ENCODE data around the gene APBB1. TPM values are rescaled to one million over a fixed set of nuclear protein-coding genes. Genes with fewer than 3 reads are reported as not detected.

APBB1 gene
- total and polyA plus RNA-seq, 4 donors: 25.8 to 121 (median 56.5) TPM

DNA sequence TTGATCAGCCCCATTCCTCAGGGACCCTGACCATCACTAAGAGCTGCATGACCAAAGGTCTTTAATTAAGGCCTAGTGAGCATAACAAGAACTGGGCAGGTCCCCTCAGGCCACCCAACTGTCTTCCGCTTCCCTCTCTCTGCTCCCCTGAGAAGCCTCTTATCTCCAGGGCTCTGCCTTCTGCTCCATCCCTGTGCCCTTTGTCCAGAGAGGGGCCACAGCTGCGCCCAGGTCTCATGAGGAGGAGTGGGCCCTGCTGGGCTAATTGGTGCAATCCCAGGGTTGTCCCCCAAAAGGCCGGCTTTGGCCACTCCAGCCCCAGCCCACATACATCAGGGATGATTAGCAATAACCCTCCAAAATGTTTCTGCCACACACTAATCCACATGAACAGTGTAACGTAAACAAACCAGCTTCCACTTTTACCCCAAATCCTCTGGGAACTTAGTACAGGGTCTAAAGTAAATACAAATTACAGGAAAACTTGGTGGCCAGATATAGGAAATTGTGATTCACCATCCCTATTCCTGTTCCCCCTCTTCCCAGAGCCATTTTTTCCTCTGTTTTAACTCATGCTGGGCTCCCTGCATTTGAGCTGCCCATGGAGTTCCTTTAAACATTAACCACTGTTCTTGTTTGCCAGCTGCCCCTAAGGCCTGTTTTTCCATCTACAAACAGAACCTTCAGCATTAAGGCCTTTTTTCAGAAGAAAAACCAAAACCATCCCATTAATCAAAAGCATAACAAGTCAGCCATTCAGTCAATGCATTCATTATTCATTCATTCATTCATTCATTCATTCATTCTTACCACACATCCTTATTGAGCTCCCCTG lies 64.0 kb downstream of the APBB1 start:
- DNase-seq (no peak), ATAC-seq (ENCODE audit: low FRiP score) (no peak)
- Histone ChIP-seq H3K27ac (ENCODE audit: low read depth in 1 of 2, low read length in 2 of 2) (no peak overlapping the region), H3K27me3 (ENCODE audit: control insufficient read depth in 1 of 2, insufficient read depth in 2 of 2, low read length in 1 of 2) (no peaks in the 10 kb centered on the region), H3K4me1 (ENCODE audit: control insufficient read depth in 1 of 2, insufficient read depth in 2 of 2, low read length in 2 of 2) (peaks cover 0 to under 1% of the 10 kb centered on the region in 2 donors), H3K4me3 (ENCODE audit: low read length in 2 of 2) (no peak overlapping the region), H3K36me3 (ENCODE audit: control insufficient read depth in 1 of 2, insufficient read depth in 2 of 2, low read length in 1 of 2) (no peaks in the 10 kb centered on the region), H3K9me3 (ENCODE audit: control insufficient read depth, low read length) (no peaks in the 10 kb centered on the region)
- 77 to 85% methylated on average over 4 of the region's 4 CpGs for WGBS, 2 donors
- intact Hi-C loops (cut with DNase I): loop anchor here (2.0 to 10.0 kb wide), 4 partner anchors 38 to 330 kb away; no protein-coding TSS in a partner anchor

DNA sequence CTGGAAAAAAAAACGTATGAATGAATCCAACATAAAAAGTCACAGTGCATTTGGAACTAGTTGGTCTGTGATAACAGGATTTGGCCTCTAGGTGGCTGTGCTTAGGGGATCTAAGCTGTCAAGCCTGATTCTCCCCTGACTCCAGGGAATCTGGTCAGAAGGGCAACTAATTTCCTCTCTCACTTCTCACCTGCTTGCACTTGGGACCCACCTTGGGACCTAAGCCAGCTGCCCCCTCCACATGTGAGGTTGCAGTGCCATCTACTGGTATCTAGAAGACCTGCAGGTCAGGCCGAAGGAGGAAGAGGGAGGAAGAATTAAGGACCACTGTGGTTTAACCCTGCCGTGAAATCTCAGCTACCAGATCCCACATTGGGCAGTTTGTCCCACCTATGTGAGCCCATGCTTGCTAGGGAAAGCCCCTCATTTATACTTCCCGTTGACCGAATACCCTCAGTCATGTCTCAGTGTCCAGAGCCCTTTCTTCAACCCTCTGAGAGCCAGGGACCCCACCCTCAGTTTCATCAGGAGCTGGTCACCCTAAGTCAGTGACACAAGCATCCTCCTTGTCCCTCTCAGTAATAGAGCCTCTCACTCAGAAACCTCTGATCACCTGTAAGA lies 65.4 kb downstream of the APBB1 start:
- ATAC-seq (ENCODE audit: low FRiP score): peak; percentile 81
- WGBS, 2 donors: 7 to 14% methylated on average over 5 of the region's 5 CpGs
- intact Hi-C loops (cut with DNase I): loop anchor here (1.0 to 10.0 kb wide), 5 partner anchors 36 to 329 kb away; no protein-coding TSS in a partner anchor
- H3K27ac ChIP-seq (ENCODE audit: low read depth in 1 of 2, low read length in 2 of 2): no peak overlapping the region
- no peak for DNase-seq
- no peaks in the 10 kb centered on the region for H3K9me3 ChIP-seq (ENCODE audit: control insufficient read depth, low read length)
- no peak overlapping the region for H3K4me3 ChIP-seq (ENCODE audit: low read length in 2 of 2)
- no peaks in the 10 kb centered on the region for H3K27me3 ChIP-seq (ENCODE audit: control insufficient read depth in 1 of 2, insufficient read depth in 2 of 2, low read length in 1 of 2)
- H3K36me3 ChIP-seq (ENCODE audit: control insufficient read depth in 1 of 2, insufficient read depth in 2 of 2, low read length in 1 of 2): no peaks in the 10 kb centered on the region
- no peaks in the 10 kb centered on the region for H3K4me1 ChIP-seq (ENCODE audit: control insufficient read depth in 1 of 2, insufficient read depth in 2 of 2, low read length in 2 of 2)

DNA sequence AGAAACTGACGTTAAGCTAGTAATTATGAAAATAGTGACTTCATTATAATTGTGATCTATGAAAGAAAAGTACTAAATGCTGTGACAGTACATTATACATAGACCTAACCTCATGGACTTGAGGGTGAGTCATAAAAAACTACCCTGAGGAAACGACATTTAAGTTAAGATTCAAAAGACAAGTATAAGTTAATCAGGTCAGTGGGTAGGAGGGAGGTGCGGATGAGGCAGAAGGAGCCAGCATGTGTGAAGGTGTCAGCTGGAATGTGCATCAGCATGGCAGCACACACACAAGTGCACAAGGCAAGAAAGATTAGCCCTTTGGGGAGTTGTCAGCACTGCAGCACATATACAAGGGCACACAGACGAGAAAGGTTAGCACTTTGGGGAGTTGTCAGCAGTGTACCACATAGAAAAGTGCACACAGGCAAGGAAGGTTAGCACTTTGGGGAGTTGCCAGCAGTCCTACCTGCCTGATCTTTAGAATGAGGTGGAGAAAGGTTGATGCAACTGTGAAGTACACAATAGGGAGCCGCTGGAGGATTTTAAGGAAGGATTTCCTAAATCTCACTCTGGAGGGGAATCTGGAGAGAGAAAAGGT lies 67.0 kb downstream of the APBB1 start:
- no peaks in the 10 kb centered on the region for H3K9me3 ChIP-seq (ENCODE audit: control insufficient read depth, low read length)
- H3K36me3 ChIP-seq (ENCODE audit: control insufficient read depth in 1 of 2, insufficient read depth in 2 of 2, low read length in 1 of 2): no peaks in the 10 kb centered on the region
- intact Hi-C loops (cut with DNase I): loop anchor here (2.0 to 10.0 kb wide), 4 partner anchors 35 to 327 kb away; no protein-coding TSS in a partner anchor
- WGBS, 2 donors: 87% methylated on average over 5 of the region's 5 CpGs
- no peak overlapping the region for H3K4me3 ChIP-seq (ENCODE audit: low read length in 2 of 2)
- ATAC-seq (ENCODE audit: low FRiP score) (no peak), DNase-seq (no peak)
- H3K27me3 ChIP-seq (ENCODE audit: control insufficient read depth in 1 of 2, insufficient read depth in 2 of 2, low read length in 1 of 2): no peaks in the 10 kb centered on the region
- no peak overlapping the region for H3K27ac ChIP-seq (ENCODE audit: low read depth in 1 of 2, low read length in 2 of 2)
- no peaks in the 10 kb centered on the region for H3K4me1 ChIP-seq (ENCODE audit: control insufficient read depth in 1 of 2, insufficient read depth in 2 of 2, low read length in 2 of 2)

DNA sequence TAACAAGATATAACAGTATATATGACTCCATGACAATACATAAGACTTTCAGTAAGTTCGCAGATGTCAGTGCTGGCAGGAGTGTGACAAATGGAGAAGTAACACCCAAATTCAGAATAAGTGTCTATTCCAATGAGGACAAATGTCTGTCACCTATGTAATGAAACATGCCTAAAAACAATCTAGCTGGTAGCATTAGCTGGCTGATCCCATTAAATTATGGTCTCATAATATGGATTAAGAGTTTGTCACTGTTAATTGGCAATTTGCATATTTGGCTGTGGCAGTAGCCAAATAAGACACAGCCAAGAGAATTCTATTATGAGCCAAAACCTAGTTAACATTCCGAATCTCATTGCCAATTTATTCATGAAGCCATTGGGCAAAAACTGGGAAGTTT lies 68.4 kb downstream of the APBB1 start:
- no peak for ATAC-seq (ENCODE audit: low FRiP score)
- no peak overlapping the region for H3K27ac ChIP-seq (ENCODE audit: low read depth in 1 of 2, low read length in 2 of 2)

DNA sequence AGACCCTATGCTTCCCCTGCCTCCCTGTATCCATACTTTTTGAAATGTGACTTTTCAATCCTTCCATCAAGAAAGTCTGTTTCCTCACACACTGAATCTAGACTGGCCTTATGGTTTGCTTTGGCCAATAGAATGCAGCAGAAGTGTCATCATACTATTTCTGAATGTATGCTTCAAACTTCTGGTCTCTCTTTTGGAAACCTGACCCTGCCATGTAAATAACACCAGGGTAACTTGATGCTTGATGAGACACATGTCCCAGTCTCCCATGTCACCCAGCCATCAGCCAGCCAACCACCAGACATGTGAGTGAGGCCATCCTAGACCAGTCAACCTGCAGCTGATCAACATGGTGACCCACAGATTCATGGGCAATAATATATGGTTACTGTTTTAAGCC lies 68.9 kb downstream of the APBB1 start:
- no peak for ATAC-seq (ENCODE audit: low FRiP score)
- H3K36me3 ChIP-seq (ENCODE audit: control insufficient read depth in 1 of 2, insufficient read depth in 2 of 2, low read length in 1 of 2): no peaks in the 10 kb centered on the region
- no peak overlapping the region for H3K27ac ChIP-seq (ENCODE audit: low read depth in 1 of 2, low read length in 2 of 2)
- H3K4me1 ChIP-seq (ENCODE audit: control insufficient read depth in 1 of 2, insufficient read depth in 2 of 2, low read length in 2 of 2): no peaks in the 10 kb centered on the region
- no peak overlapping the region for H3K4me3 ChIP-seq (ENCODE audit: low read length in 2 of 2)
- H3K9me3 ChIP-seq (ENCODE audit: control insufficient read depth, low read length): no peaks in the 10 kb centered on the region
- DNase-seq: no peak
- intact Hi-C loops (cut with DNase I): loop anchor here (5.0 to 10.0 kb wide), 3 partner anchors 33 to 325 kb away; no protein-coding TSS in a partner anchor
- H3K27me3 ChIP-seq (ENCODE audit: control insufficient read depth in 1 of 2, insufficient read depth in 2 of 2, low read length in 1 of 2): no peaks in the 10 kb centered on the region

More for the DNA sequence above, 68.4 kb downstream of the APBB1 start:
- H3K4me3 ChIP-seq (ENCODE audit: low read length in 2 of 2): no peak overlapping the region
- no peaks in the 10 kb centered on the region for H3K4me1 ChIP-seq (ENCODE audit: control insufficient read depth in 1 of 2, insufficient read depth in 2 of 2, low read length in 2 of 2)
- no peaks in the 10 kb centered on the region for H3K27me3 ChIP-seq (ENCODE audit: control insufficient read depth in 1 of 2, insufficient read depth in 2 of 2, low read length in 1 of 2)
- intact Hi-C loops (cut with DNase I): loop anchor here (5.0 to 10.0 kb wide), 3 partner anchors 33 to 326 kb away; no protein-coding TSS in a partner anchor
- no peaks in the 10 kb centered on the region for H3K9me3 ChIP-seq (ENCODE audit: control insufficient read depth, low read length)
- H3K36me3 ChIP-seq (ENCODE audit: control insufficient read depth in 1 of 2, insufficient read depth in 2 of 2, low read length in 1 of 2): no peaks in the 10 kb centered on the region
- no peak for DNase-seq
- whole genome bisulfite sequencing, 2 donors: 74% methylated on average over 2 of the region's 2 CpGs

DNA sequence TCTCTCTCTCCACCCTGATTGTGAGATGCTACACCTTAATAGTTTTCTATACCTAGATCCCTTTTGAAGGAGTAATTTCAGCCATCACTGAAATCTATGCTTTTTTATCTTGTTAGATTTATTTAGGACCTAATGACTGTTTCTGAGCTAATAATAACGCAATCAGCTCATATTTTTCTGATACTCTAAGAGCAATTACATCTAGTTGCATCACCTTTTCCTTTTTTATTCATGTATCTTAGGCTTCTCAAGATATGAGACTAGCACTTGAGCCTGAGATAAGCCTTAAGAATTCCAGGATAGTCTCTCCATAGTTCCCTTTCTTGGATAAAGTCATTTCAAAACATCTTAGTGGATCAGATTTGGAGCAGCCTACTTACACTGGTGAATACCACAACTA lies 73.5 kb downstream of the APBB1 start:
- 93% methylated on average over 1 of the region's 1 CpG for WGBS, 2 donors
- no peaks in the 10 kb centered on the region for H3K27me3 ChIP-seq (ENCODE audit: control insufficient read depth in 1 of 2, insufficient read depth in 2 of 2, low read length in 1 of 2)
- no peaks in the 10 kb centered on the region for H3K9me3 ChIP-seq (ENCODE audit: control insufficient read depth, low read length)
- intact Hi-C loops (cut with DNase I): no loop called here
- no peak overlapping the region for H3K4me3 ChIP-seq (ENCODE audit: low read length in 2 of 2)
- no peaks in the 10 kb centered on the region for H3K4me1 ChIP-seq (ENCODE audit: control insufficient read depth in 1 of 2, insufficient read depth in 2 of 2, low read length in 2 of 2)
- DNase-seq (no peak), ATAC-seq (ENCODE audit: low FRiP score) (no peak)
- H3K27ac ChIP-seq (ENCODE audit: low read depth in 1 of 2, low read length in 2 of 2): no peak overlapping the region
- no peaks in the 10 kb centered on the region for H3K36me3 ChIP-seq (ENCODE audit: control insufficient read depth in 1 of 2, insufficient read depth in 2 of 2, low read length in 1 of 2)

Other genes with a start within 250 kb of the APBB1 start
- not detected for gene OR52B2, start 248.8 kb downstream of the APBB1 start, total RNA-seq
- gene OR52B2, start 248.8 kb downstream of the APBB1 start, polyA plus RNA-seq: not detected
- gene OR52W1, start 219.9 kb downstream of the APBB1 start, total RNA-seq: not detected
- not detected for gene OR52W1, start 219.9 kb downstream of the APBB1 start, polyA plus RNA-seq
- gene C11orf42, start 213.5 kb downstream of the APBB1 start, total RNA-seq: not detected
- not detected for gene C11orf42, start 213.5 kb downstream of the APBB1 start, polyA plus RNA-seq
- 10 to 100 TPM; 27.1 to 38.7 TPM for gene FHIP1B, start 184.5 kb downstream of the APBB1 start, total RNA-seq
- gene FHIP1B, start 184.5 kb downstream of the APBB1 start, polyA plus RNA-seq: 10 to 100 TPM in 1 of 2 donors, 1 to 10 TPM in 1; 9.0 to 82.1 TPM
- gene CNGA4, start 180.0 kb downstream of the APBB1 start, total RNA-seq: under 1 TPM in 1 of 2 donors, not detected in 1; 0.33 TPM
- gene CNGA4, start 180.0 kb downstream of the APBB1 start, polyA plus RNA-seq: under 1 TPM; 0.38 TPM
- not detected for gene CCKBR, start 159.3 kb downstream of the APBB1 start, total RNA-seq
- not detected for gene CCKBR, start 159.3 kb downstream of the APBB1 start, polyA plus RNA-seq
- 100 to 1,000 TPM; 167 to 176 TPM for gene CAVIN3, start 98.6 kb downstream of the APBB1 start, total RNA-seq
- 100 to 1,000 TPM; 102 to 309 TPM for gene CAVIN3, start 98.6 kb downstream of the APBB1 start, polyA plus RNA-seq
- 10 to 100 TPM; 29.2 to 40.4 TPM for gene SMPD1, start 28.6 kb downstream of the APBB1 start, total RNA-seq
- gene SMPD1, start 28.6 kb downstream of the APBB1 start, polyA plus RNA-seq: 10 to 100 TPM; 10.0 to 45.5 TPM
- gene HPX, start 21.9 kb upstream of the APBB1 start, total RNA-seq: 1 to 10 TPM; 3.0 to 6.0 TPM
- 1 to 10 TPM in 1 of 2 donors, under 1 TPM in 1; 0.50 to 1.1 TPM for gene HPX, start 21.9 kb upstream of the APBB1 start, polyA plus RNA-seq
- gene TRIM3, start 54.8 kb upstream of the APBB1 start, total RNA-seq: 10 to 100 TPM; 28.6 to 35.5 TPM
- 10 to 100 TPM; 23.5 to 44.9 TPM for gene TRIM3, start 54.8 kb upstream of the APBB1 start, polyA plus RNA-seq
- 10 to 100 TPM; 40.8 to 46.0 TPM for gene ARFIP2, start 62.2 kb upstream of the APBB1 start, total RNA-seq
- gene ARFIP2, start 62.2 kb upstream of the APBB1 start, polyA plus RNA-seq: 10 to 100 TPM; 14.9 to 56.1 TPM
- gene TIMM10B, start 62.4 kb upstream of the APBB1 start, total RNA-seq: 10 to 100 TPM; 31.1 to 37.3 TPM
- 10 to 100 TPM; 21.0 to 39.1 TPM for gene TIMM10B, start 62.4 kb upstream of the APBB1 start, polyA plus RNA-seq
- 10 to 100 TPM; 24.1 to 28.1 TPM for gene DNHD1, start 78.2 kb upstream of the APBB1 start, total RNA-seq
- 10 to 100 TPM in 1 of 2 donors, 1 to 10 TPM in 1; 1.9 to 20.5 TPM for gene DNHD1, start 78.2 kb upstream of the APBB1 start, polyA plus RNA-seq
- 10 to 100 TPM; 18.8 to 22.2 TPM for gene RRP8, start 184.5 kb upstream of the APBB1 start, total RNA-seq
- 10 to 100 TPM in 1 of 2 donors, 1 to 10 TPM in 1; 3.4 to 37.3 TPM for gene RRP8, start 184.5 kb upstream of the APBB1 start, polyA plus RNA-seq
- gene ILK, start 184.7 kb upstream of the APBB1 start, total RNA-seq: 100 to 1,000 TPM; 336 to 562 TPM
- gene ILK, start 184.7 kb upstream of the APBB1 start, polyA plus RNA-seq: 100 to 1,000 TPM; 287 to 526 TPM
- 100 to 1,000 TPM in 1 of 2 donors, 10 to 100 TPM in 1; 79.2 to 108 TPM for gene TAF10, start 193.1 kb upstream of the APBB1 start, total RNA-seq
- 100 to 1,000 TPM in 1 of 2 donors, 10 to 100 TPM in 1; 55.0 to 119 TPM for gene TAF10, start 193.1 kb upstream of the APBB1 start, polyA plus RNA-seq
- gene TPP1, start 200.3 kb upstream of the APBB1 start, total RNA-seq: 100 to 1,000 TPM in 1 of 2 donors, 10 to 100 TPM in 1; 79.5 to 125 TPM
- 10 to 100 TPM; 26.8 to 38.0 TPM for gene TPP1, start 200.3 kb upstream of the APBB1 start, polyA plus RNA-seq
- gene DCHS1, start 236.7 kb upstream of the APBB1 start, total RNA-seq: 10 to 100 TPM; 60.8 to 64.4 TPM
- 10 to 100 TPM in 1 of 2 donors, 1 to 10 TPM in 1; 1.4 to 12.4 TPM for gene DCHS1, start 236.7 kb upstream of the APBB1 start, polyA plus RNA-seq

Measured in aorta (tissue), 5 donors.